ENCODE results near the gene EPG5. TPM values are rescaled to one million over a fixed set of nuclear protein-coding genes. Genes with fewer than 3 reads are reported as not detected.
"Not testable (repeated sequence)": the region's sequence is repeated elsewhere in the genome, so short reads cannot be mapped to it uniquely, and the experiment has no call there.

Gene EPG5
- polyA plus RNA-seq, 4 donors, result 3.5 to 23.5 (median 4.3) TPM

GRCh38 chr18:45834306-45834705 is 132.8 kb downstream of the EPG5 start:
- Histone ChIP-seq H3K9me3 (ENCODE audit: control insufficient read depth in 2 of 2, insufficient read depth in 1 of 2, low read depth in 1 of 2, low read length in 1 of 2) (peaks cover 0 to 3% of the 10 kb centered on the region in 2 donors), H3K36me3 (ENCODE audit: control insufficient read depth in 3 of 3, insufficient read depth in 2 of 3, low read depth in 1 of 3, low read length in 3 of 3) (no peaks in the 10 kb centered on the region), H3K27ac (ENCODE audit: low read depth in 1 of 3, low read length in 2 of 3) (peak overlapping the region; percentile 28 to 89 (median 73)), H3K4me1 (ENCODE audit: control insufficient read depth in 3 of 3, insufficient read depth in 2 of 3, low read depth in 1 of 3, low read length in 2 of 3) (peaks cover 13 to 68% (median 15%) of the 10 kb centered on the region in 3 donors), H3K4me3 (ENCODE audit: low read depth in 1 of 3, low read length in 3 of 3) (no peak overlapping the region), H3K27me3 (ENCODE audit: control insufficient read depth in 3 of 3, insufficient read depth in 3 of 3, low read length in 3 of 3) (peaks cover 0 to 10% (median 3%) of the 10 kb centered on the region in 3 donors)
- FAIRE-seq (no peak), DNase-seq (peak; percentile 31 to 40)
- WGBS, 3 donors, result 24 to 52% (median 32%) methylated on average over 1 of the region's 1 CpG

- Histone ChIP-seq H3K9me3 (ENCODE audit: control insufficient read depth in 2 of 2, insufficient read depth in 1 of 2, low read depth in 1 of 2, low read length in 1 of 2) (peaks cover 0 to 3% of the 10 kb centered on the region in 2 donors), H3K27me3 (ENCODE audit: control insufficient read depth in 3 of 3, insufficient read depth in 3 of 3, low read length in 3 of 3) (peaks cover 0 to 10% (median 3%) of the 10 kb centered on the region in 3 donors), H3K4me3 (ENCODE audit: low read depth in 1 of 3, low read length in 3 of 3) (no peak overlapping the region), H3K36me3 (ENCODE audit: control insufficient read depth in 3 of 3, insufficient read depth in 2 of 3, low read depth in 1 of 3, low read length in 3 of 3) (no peaks in the 10 kb centered on the region), H3K27ac (ENCODE audit: low read depth in 1 of 3, low read length in 2 of 3) (peak overlapping the region; percentile 28 to 89 (median 73)), H3K4me1 (ENCODE audit: control insufficient read depth in 3 of 3, insufficient read depth in 2 of 3, low read depth in 1 of 3, low read length in 2 of 3) (peaks cover 13 to 68% (median 15%) of the 10 kb centered on the region in 3 donors)
- FAIRE-seq (no peak), DNase-seq (peak in 1 of 2 donors; percentile 40)
- 51 to 75% (median 54%) methylated on average over 5 of the region's 5 CpGs for WGBS, 3 donors
These were observed 133.3 kb downstream of the EPG5 start for GRCh38 chr18:45833846-45834245.

GRCh38 chr18:45830917-45831316 is 136.2 kb downstream of the EPG5 start:
- Histone ChIP-seq H3K36me3 (ENCODE audit: control insufficient read depth in 3 of 3, insufficient read depth in 2 of 3, low read depth in 1 of 3, low read length in 3 of 3) (peaks cover 0 to 2% (median 0%) of the 10 kb centered on the region in 3 donors), H3K27me3 (ENCODE audit: control insufficient read depth in 3 of 3, insufficient read depth in 3 of 3, low read length in 3 of 3) (no peaks in the 10 kb centered on the region), H3K27ac (ENCODE audit: low read depth in 1 of 3, low read length in 2 of 3) (no peak overlapping the region), H3K9me3 (ENCODE audit: control insufficient read depth in 2 of 2, insufficient read depth in 1 of 2, low read depth in 1 of 2, low read length in 1 of 2) (peaks cover 0 to 3% of the 10 kb centered on the region in 2 donors), H3K4me1 (ENCODE audit: control insufficient read depth in 3 of 3, insufficient read depth in 2 of 3, low read depth in 1 of 3, low read length in 2 of 3) (peaks cover 13 to 68% (median 23%) of the 10 kb centered on the region in 3 donors), H3K4me3 (ENCODE audit: low read depth in 1 of 3, low read length in 3 of 3) (no peak overlapping the region)
- FAIRE-seq (no peak), DNase-seq (no peak)
- WGBS, 3 donors, result 83 to 92% (median 85%) methylated on average over 7 of the region's 7 CpGs

GRCh38 chr18:45829855-45830254 is 137.3 kb downstream of the EPG5 start:
- DNase-seq (peak; percentile 21 to 43), FAIRE-seq (no peak)
- peaks cover 0 to 2% (median 0%) of the 10 kb centered on the region in 3 donors for H3K36me3 ChIP-seq (ENCODE audit: control insufficient read depth in 3 of 3, insufficient read depth in 2 of 3, low read depth in 1 of 3, low read length in 3 of 3)
- 60 to 73% (median 67%) methylated on average over 9 of the region's 9 CpGs for WGBS, 3 donors
- H3K27ac ChIP-seq (ENCODE audit: low read depth in 1 of 3, low read length in 2 of 3), result peak overlapping the region; percentile 88 to 95 (median 91)
- peaks cover 0 to 3% of the 10 kb centered on the region in 2 donors for H3K9me3 ChIP-seq (ENCODE audit: control insufficient read depth in 2 of 2, insufficient read depth in 1 of 2, low read depth in 1 of 2, low read length in 1 of 2)
- no peak overlapping the region for H3K4me3 ChIP-seq (ENCODE audit: low read depth in 1 of 3, low read length in 3 of 3)
- peaks cover 11 to 58% (median 23%) of the 10 kb centered on the region in 3 donors for H3K4me1 ChIP-seq (ENCODE audit: control insufficient read depth in 3 of 3, insufficient read depth in 2 of 3, low read depth in 1 of 3, low read length in 2 of 3)
- no peaks in the 10 kb centered on the region for H3K27me3 ChIP-seq (ENCODE audit: control insufficient read depth in 3 of 3, insufficient read depth in 3 of 3, low read length in 3 of 3)

GRCh38 chr18:45828917-45829811 is 138.0 kb downstream of the EPG5 start:
- Histone ChIP-seq H3K36me3 (ENCODE audit: control insufficient read depth in 3 of 3, insufficient read depth in 2 of 3, low read depth in 1 of 3, low read length in 3 of 3) (peaks cover 0 to 2% (median 0%) of the 10 kb centered on the region in 3 donors), H3K9me3 (ENCODE audit: control insufficient read depth in 2 of 2, insufficient read depth in 1 of 2, low read depth in 1 of 2, low read length in 1 of 2) (peaks cover 0 to 3% of the 10 kb centered on the region in 2 donors), H3K27me3 (ENCODE audit: control insufficient read depth in 3 of 3, insufficient read depth in 3 of 3, low read length in 3 of 3) (no peaks in the 10 kb centered on the region), H3K4me3 (ENCODE audit: low read depth in 1 of 3, low read length in 3 of 3) (no peak overlapping the region), H3K27ac (ENCODE audit: low read depth in 1 of 3, low read length in 2 of 3) (peak overlapping the region; percentile 88 to 95 (median 91)), H3K4me1 (ENCODE audit: control insufficient read depth in 3 of 3, insufficient read depth in 2 of 3, low read depth in 1 of 3, low read length in 2 of 3) (peaks cover 8 to 51% (median 23%) of the 10 kb centered on the region in 3 donors)
- DNase-seq (peak; percentile 93 to 99), FAIRE-seq (no peak)
- WGBS, 3 donors, result 8 to 46% (median 18%) methylated on average over 9 of the region's 9 CpGs

- FAIRE-seq, result not testable (repeated sequence)
These were observed 140.4 kb downstream of the EPG5 start for GRCh38 chr18:45826716-45827115.

GRCh38 chr18:45826084-45826483 is 141.0 kb downstream of the EPG5 start:
- no peak for FAIRE-seq
- 81 to 85% (median 84%) methylated on average over 4 of the region's 4 CpGs for WGBS, 3 donors
- Histone ChIP-seq H3K4me3 (ENCODE audit: low read depth in 1 of 3, low read length in 3 of 3) (no peak overlapping the region), H3K4me1 (ENCODE audit: control insufficient read depth in 3 of 3, insufficient read depth in 2 of 3, low read depth in 1 of 3, low read length in 2 of 3) (peaks cover 8 to 32% (median 14%) of the 10 kb centered on the region in 3 donors), H3K27ac (ENCODE audit: low read depth in 1 of 3, low read length in 2 of 3) (no peak overlapping the region), H3K27me3 (ENCODE audit: control insufficient read depth in 3 of 3, insufficient read depth in 3 of 3, low read length in 3 of 3) (no peaks in the 10 kb centered on the region), H3K9me3 (ENCODE audit: control insufficient read depth in 2 of 2, insufficient read depth in 1 of 2, low read depth in 1 of 2, low read length in 1 of 2) (no peaks in the 10 kb centered on the region), H3K36me3 (ENCODE audit: control insufficient read depth in 3 of 3, insufficient read depth in 2 of 3, low read depth in 1 of 3, low read length in 3 of 3) (peaks cover 0 to 2% (median 0%) of the 10 kb centered on the region in 3 donors)
- no peak for DNase-seq

More at GRCh38 chr18:45826716-45827115, 140.4 kb downstream of the EPG5 start:
- not testable (repeated sequence) for H3K27ac ChIP-seq (ENCODE audit: low read depth in 1 of 3, low read length in 2 of 3); DNase-seq; H3K9me3 ChIP-seq (ENCODE audit: control insufficient read depth in 2 of 2, insufficient read depth in 1 of 2, low read depth in 1 of 2, low read length in 1 of 2); H3K27me3 ChIP-seq (ENCODE audit: control insufficient read depth in 3 of 3, insufficient read depth in 3 of 3, low read length in 3 of 3); H3K4me3 ChIP-seq (ENCODE audit: low read depth in 1 of 3, low read length in 3 of 3); H3K36me3 ChIP-seq (ENCODE audit: control insufficient read depth in 3 of 3, insufficient read depth in 2 of 3, low read depth in 1 of 3, low read length in 3 of 3)
- H3K4me1 ChIP-seq (ENCODE audit: control insufficient read depth in 3 of 3, insufficient read depth in 2 of 3, low read depth in 1 of 3, low read length in 2 of 3), result peaks cover 8 to 32% (median 14%) of the 10 kb centered on the region in 3 donors
- WGBS, 3 donors, result 79 to 92% (median 92%) methylated on average over 4 of the region's 4 CpGs

- WGBS, 3 donors, result 68 to 81% (median 73%) methylated on average over 12 of the region's 12 CpGs
- no peak within 1 kb of the TSS for H3K4me3 ChIP-seq (ENCODE audit: low read depth in 1 of 3, low read length in 3 of 3)
- no peaks in the 10 kb centered on the region for H3K27me3 ChIP-seq (ENCODE audit: control insufficient read depth in 3 of 3, insufficient read depth in 3 of 3, low read length in 3 of 3)
- H3K36me3 ChIP-seq (ENCODE audit: control insufficient read depth in 3 of 3, insufficient read depth in 2 of 3, low read depth in 1 of 3, low read length in 3 of 3), result peaks cover 0 to 2% (median 0%) of the 10 kb centered on the region in 3 donors
- H3K4me1 ChIP-seq (ENCODE audit: control insufficient read depth in 3 of 3, insufficient read depth in 2 of 3, low read depth in 1 of 3, low read length in 2 of 3), result peaks cover 8 to 32% (median 14%) of the 10 kb centered on the region in 3 donors
- FAIRE-seq (no peak), DNase-seq (no peak)
- no peaks in the 10 kb centered on the region for H3K9me3 ChIP-seq (ENCODE audit: control insufficient read depth in 2 of 2, insufficient read depth in 1 of 2, low read depth in 1 of 2, low read length in 1 of 2)
- H3K27ac ChIP-seq (ENCODE audit: low read depth in 1 of 3, low read length in 2 of 3), result no peak within 1 kb of the TSS
These were observed 141.7 kb downstream of the EPG5 start, which contains the start of gene SIGLEC15 for GRCh38 chr18:45825258-45826044. Gene SIGLEC15 (plus strand): TSS chr18:45825675. CDS start chr18:45825729, 54 bp downstream.

Measured in small intestine (tissue), 7 donors.